WTC11 (cell line): ENCODE data around the gene STK16. TPM values are rescaled to one million over a fixed set of nuclear protein-coding genes. Genes with fewer than 3 reads are reported as not detected.
A peak's percentile ranks its signal among the peaks of the same experiment; 100 is the strongest.

ENCODE experiments used
- ATAC-seq: fragments of 200-7000 bp; cut with Tn5 transposase; 2 replicates; pipeline ENCODE4 v1.10.0; 2021; ENCODE audit warnings: mild to moderate bottlenecking, moderate library complexity
- CTCF ChIA-PET: fragments of 300-600 bp; sonication (Branson Sonifier 250); formaldehyde crosslinking; loops from one replicate; lab custom pipeline; 2021; ENCODE audit warnings: antibody characterized with exemption; lab: Charles Lee
- POLR2A ChIA-PET: fragments of 350-600 bp; sonication (Branson Sonifier 250); formaldehyde crosslinking; loops from one replicate; lab custom pipeline; 2021; ENCODE audit warnings: antibody characterized with exemption; lab: Charles Lee
- DNase-seq: peaks from one replicate; pipeline ENCODE4 v3.0.0; 2021; ENCODE audit warnings: low spot score
- H3K27ac Mint-ChIP-seq: 2 replicates; pipeline ENCODE4 v1.8.0; 2021; ENCODE audit warnings: mixed read lengths
- H3K27me3 Mint-ChIP-seq: 2 replicates; pipeline ENCODE4 v1.8.0; 2021; ENCODE audit warnings: low read depth, mild to moderate bottlenecking, moderate library complexity, mixed read lengths
- H3K36me3 Mint-ChIP-seq: 2 replicates; pipeline ENCODE4 v1.8.0; 2021; ENCODE audit warnings: mixed read lengths
- H3K4me1 Mint-ChIP-seq: 2 replicates; pipeline ENCODE4 v1.8.0; 2022; ENCODE audit warnings: mixed read lengths
- H3K4me3 Mint-ChIP-seq: 2 replicates; pipeline ENCODE4 v1.8.0; 2021; ENCODE audit warnings: mild to moderate bottlenecking, moderate library complexity, mixed read lengths
- H3K9me3 Mint-ChIP-seq: 2 replicates; pipeline ENCODE4 v1.8.0; 2021; ENCODE audit warnings: mixed read lengths
- CREB1 ChIP-seq: sonication (generic); formaldehyde crosslinking; IDR thresholded peaks from 2 replicates; pipeline ENCODE4 v1.8.0; 2023; ENCODE audit warnings: mild to moderate bottlenecking, missing genetic modification reagents
- EMX1 ChIP-seq: fragments of 250-450 bp; sonication (Bioruptor Pico); IDR thresholded peaks from 2 replicates; pipeline ENCODE4 v1.8.0; 2021; ENCODE audit warnings: mild to moderate bottlenecking
- FOXJ3 ChIP-seq: sonication (generic); formaldehyde crosslinking; IDR thresholded peaks from 2 replicates; pipeline ENCODE4 v1.9.0; 2021; ENCODE audit warnings: missing genetic modification reagents, mild to moderate bottlenecking, borderline replicate concordance
- FOXP1 ChIP-seq: sonication (generic); formaldehyde crosslinking; IDR thresholded peaks from 2 replicates; pipeline ENCODE4 v1.8.0; 2022; ENCODE audit warnings: missing genetic modification reagents, mild to moderate bottlenecking, moderate library complexity, borderline replicate concordance
- NFE2L1 ChIP-seq: sonication (generic); formaldehyde crosslinking; IDR thresholded peaks from 2 replicates; pipeline ENCODE4 v1.8.1; 2023; ENCODE audit warnings: missing genetic modification reagents
- NR2C2 ChIP-seq: sonication (generic); formaldehyde crosslinking; IDR thresholded peaks from 2 replicates; pipeline ENCODE4 v1.8.0; 2022; ENCODE audit warnings: mild to moderate bottlenecking, missing genetic modification reagents
- SP1 ChIP-seq: sonication (generic); formaldehyde crosslinking; conservative IDR thresholded peaks from 2 replicates; pipeline ENCODE4 v1.8.1; 2022; ENCODE audit warnings: missing genetic modification reagents
- TCF7 ChIP-seq: sonication (generic); formaldehyde crosslinking; IDR thresholded peaks from 2 replicates; pipeline ENCODE4 v1.8.0; 2022; ENCODE audit warnings: mild to moderate bottlenecking, low read depth, missing genetic modification reagents, moderate library complexity
- ZNF121 ChIP-seq: sonication (generic); formaldehyde crosslinking; IDR thresholded peaks from 2 replicates; pipeline ENCODE4 v1.8.0; 2023; ENCODE audit warnings: missing genetic modification reagents
- ZNF423 ChIP-seq: fragments of 250-450 bp; sonication (Bioruptor Pico); IDR thresholded peaks from 2 replicates; pipeline ENCODE4 v2.1.2; 2022; ENCODE audit warnings: mild to moderate bottlenecking, moderate library complexity
- total RNA-seq: library from RNA; stranded (reverse); gene quantifications from 3 replicates; pipeline ENCODE4 v1.2.3, GENCODE V29; 2021
- TF ChIP-seq, protein P1 (sequence below): sonication (generic); formaldehyde crosslinking; IDR thresholded peaks from 2 replicates; pipeline ENCODE4 v1.8.0; 2022; ENCODE audit warnings: mild to moderate bottlenecking, missing genetic modification reagents
- TF ChIP-seq, protein P2 (sequence below): sonication (generic); formaldehyde crosslinking; conservative IDR thresholded peaks from 2 replicates; pipeline ENCODE4 v1.8.1; 2023; ENCODE audit warnings: mild to moderate bottlenecking, low read depth, missing genetic modification reagents, moderate library complexity
- TF ChIP-seq, protein P3 (sequence below): sonication (generic); formaldehyde crosslinking; IDR thresholded peaks from 2 replicates; pipeline ENCODE4 v1.8.0; 2023; ENCODE audit warnings: mild to moderate bottlenecking, missing genetic modification reagents
- TF ChIP-seq, protein P4 (sequence below): sonication (generic); formaldehyde crosslinking; IDR thresholded peaks from 2 replicates; pipeline ENCODE4 v1.8.1; 2022; ENCODE audit warnings: missing genetic modification reagents, borderline replicate concordance
- TF ChIP-seq, protein P5 (sequence below): sonication (generic); formaldehyde crosslinking; IDR thresholded peaks from 2 replicates; pipeline ENCODE4 v1.8.0; 2022; ENCODE audit warnings: mild to moderate bottlenecking, missing genetic modification reagents
- TF ChIP-seq, protein P6 (sequence below): sonication (generic); formaldehyde crosslinking; IDR thresholded peaks from 2 replicates; pipeline ENCODE4 v1.8.0; 2022; ENCODE audit warnings: mild to moderate bottlenecking, missing genetic modification reagents
- TF ChIP-seq, protein P7 (sequence below): sonication (generic); formaldehyde crosslinking; IDR thresholded peaks from 2 replicates; pipeline ENCODE4 v1.8.1; 2022; ENCODE audit warnings: mild to moderate bottlenecking, moderate library complexity, missing genetic modification reagents

The STK16 gene
- total RNA-seq, 1 experiment from 2014 or later, result 27.5 TPM

DNA sequence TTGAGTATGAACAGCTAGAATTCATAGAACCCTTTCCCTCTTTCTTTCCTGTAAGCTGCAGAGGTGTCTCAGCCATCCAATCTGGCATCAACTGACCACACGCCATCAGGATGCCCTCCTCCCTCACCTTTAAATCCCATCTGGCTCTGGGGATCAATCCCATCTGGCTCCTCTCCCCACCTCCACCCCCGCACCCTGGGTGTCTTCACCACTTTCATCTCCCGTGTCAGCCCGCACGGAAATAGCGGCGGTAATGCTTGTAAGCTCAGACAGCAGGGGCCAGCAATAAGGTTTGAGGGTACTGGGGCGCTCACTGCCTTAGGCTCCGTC, 7.3 kb downstream of the STK16 start:
- Mint-ChIP-seq H3K4me3 (peak overlapping the region; percentile 79), H3K9me3 (no peaks in the 10 kb centered on the region), H3K36me3 (peaks cover 19% of the 10 kb centered on the region; the same call in 1 of the 2 replicates), H3K4me1 (peaks cover 25% of the 10 kb centered on the region), H3K27ac (peak overlapping the region; percentile 41; the same call in 1 of the 2 replicates), H3K27me3 (peaks cover 57% of the 10 kb centered on the region)
- TF ChIP-seq, protein P1, sequence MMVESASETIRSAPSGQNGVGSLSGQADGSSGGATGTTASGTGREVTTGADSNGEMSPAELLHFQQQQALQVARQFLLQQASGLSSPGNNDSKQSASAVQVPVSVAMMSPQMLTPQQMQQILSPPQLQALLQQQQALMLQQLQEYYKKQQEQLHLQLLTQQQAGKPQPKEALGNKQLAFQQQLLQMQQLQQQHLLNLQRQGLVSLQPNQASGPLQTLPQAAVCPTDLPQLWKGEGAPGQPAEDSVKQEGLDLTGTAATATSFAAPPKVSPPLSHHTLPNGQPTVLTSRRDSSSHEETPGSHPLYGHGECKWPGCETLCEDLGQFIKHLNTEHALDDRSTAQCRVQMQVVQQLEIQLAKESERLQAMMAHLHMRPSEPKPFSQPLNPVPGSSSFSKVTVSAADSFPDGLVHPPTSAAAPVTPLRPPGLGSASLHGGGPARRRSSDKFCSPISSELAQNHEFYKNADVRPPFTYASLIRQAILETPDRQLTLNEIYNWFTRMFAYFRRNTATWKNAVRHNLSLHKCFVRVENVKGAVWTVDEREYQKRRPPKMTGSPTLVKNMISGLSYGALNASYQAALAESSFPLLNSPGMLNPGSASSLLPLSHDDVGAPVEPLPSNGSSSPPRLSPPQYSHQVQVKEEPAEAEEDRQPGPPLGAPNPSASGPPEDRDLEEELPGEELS (CRISPR knock-in tag), result no peak
- TF ChIP-seq ZNF423 (CRISPR knock-in tag) (no peak), ZNF121 (CRISPR knock-in tag) (no peak)
- ATAC-seq (no peak), DNase-seq (no peak)
- POLR2A ChIA-PET, result interaction anchor here (1.3 to 2.5 kb wide), 5 partner anchors 27 to 76 kb away, joined by 4 to 15 read pairs (median 9); partner anchors contain the start of genes ABCB6, CNPPD1, DNAJB2 and ZFAND2B
- CTCF ChIA-PET, result interaction anchor here (0.7 to 4.7 kb wide), 7 partner anchors 25 to 257 kb away, joined by 3 to 33 read pairs (median 6); partner anchors contain the start of gene ABCB6

DNA sequence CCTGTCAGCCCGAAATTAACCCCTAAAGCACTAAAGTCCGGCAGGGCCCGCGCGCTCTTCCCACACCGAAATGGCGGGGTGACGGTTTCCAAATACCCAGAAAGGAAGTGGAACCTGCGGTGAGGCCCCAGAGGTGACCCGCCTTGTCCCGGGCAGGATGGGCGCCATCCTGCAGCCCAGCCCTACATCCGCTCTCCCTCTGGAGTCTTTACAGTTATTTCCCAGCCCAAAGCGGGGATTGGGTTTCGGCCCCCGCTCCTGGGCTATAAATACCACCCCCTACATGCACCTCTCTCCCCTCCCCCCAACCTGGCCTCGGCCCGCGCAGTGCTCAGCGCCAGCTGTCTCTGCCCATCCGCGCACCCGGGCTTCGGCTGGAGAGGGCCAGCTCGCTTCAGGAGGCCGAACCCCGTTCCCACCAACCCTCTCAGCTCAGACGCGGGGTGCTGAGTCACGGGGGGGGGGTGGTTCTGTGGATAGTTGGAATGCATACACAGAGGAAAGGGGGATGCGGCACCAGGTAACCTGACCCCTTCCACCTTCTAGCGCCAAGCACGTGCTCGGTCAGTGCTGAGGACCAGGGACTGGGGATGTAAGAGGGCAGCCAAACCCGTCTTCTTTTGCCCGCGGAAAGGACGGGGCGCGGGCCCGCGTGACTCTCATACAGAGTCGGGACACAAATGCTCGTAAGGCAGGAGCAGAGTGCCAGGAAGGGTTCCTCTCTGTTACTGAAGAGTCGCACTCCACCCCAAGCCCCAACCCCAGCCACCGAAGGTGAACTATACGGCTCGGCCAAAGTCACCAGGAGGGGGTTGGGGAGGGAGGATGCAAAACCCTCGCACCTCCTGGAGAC, 7.8 kb downstream of the STK16 start, which contains the start of gene TUBA4B:
Gene TUBA4B, plus strand, starts transcription at position 344 of the 853 bp plus-strand sequence. Its CDS starts 165 bp downstream, at position 509.
- H3K9me3 Mint-ChIP-seq, result no peaks in the 10 kb centered on the region
- peak within 1 kb of the TSS; percentile 41; the same call in 1 of the 2 replicates for H3K27ac Mint-ChIP-seq
- ATAC-seq (peak; percentile 52), DNase-seq (peak; percentile 70)
- H3K27me3 Mint-ChIP-seq, result peaks cover 62% of the 10 kb centered on the region
- ChIA-PET POLR2A (interaction anchor here (0.6 to 2.5 kb wide), 9 partner anchors 16 to 77 kb away, joined by 3 to 15 read pairs (median 7); partner anchors contain the start of genes ABCB6, CNPPD1, DNAJB2 and ZFAND2B), CTCF (interaction anchor here (0.6 to 4.7 kb wide), 14 partner anchors 21 to 257 kb away, joined by 3 to 33 read pairs (median 4); partner anchors contain the start of genes ABCB6, DNAJB2 and DNPEP)
- H3K4me3 Mint-ChIP-seq, result peak within 1 kb of the TSS; percentile 79
- peaks cover 19% of the 10 kb centered on the region; the same call in 1 of the 2 replicates for H3K36me3 Mint-ChIP-seq
- peaks cover 25% of the 10 kb centered on the region for H3K4me1 Mint-ChIP-seq
- TF ChIP-seq, protein P2, sequence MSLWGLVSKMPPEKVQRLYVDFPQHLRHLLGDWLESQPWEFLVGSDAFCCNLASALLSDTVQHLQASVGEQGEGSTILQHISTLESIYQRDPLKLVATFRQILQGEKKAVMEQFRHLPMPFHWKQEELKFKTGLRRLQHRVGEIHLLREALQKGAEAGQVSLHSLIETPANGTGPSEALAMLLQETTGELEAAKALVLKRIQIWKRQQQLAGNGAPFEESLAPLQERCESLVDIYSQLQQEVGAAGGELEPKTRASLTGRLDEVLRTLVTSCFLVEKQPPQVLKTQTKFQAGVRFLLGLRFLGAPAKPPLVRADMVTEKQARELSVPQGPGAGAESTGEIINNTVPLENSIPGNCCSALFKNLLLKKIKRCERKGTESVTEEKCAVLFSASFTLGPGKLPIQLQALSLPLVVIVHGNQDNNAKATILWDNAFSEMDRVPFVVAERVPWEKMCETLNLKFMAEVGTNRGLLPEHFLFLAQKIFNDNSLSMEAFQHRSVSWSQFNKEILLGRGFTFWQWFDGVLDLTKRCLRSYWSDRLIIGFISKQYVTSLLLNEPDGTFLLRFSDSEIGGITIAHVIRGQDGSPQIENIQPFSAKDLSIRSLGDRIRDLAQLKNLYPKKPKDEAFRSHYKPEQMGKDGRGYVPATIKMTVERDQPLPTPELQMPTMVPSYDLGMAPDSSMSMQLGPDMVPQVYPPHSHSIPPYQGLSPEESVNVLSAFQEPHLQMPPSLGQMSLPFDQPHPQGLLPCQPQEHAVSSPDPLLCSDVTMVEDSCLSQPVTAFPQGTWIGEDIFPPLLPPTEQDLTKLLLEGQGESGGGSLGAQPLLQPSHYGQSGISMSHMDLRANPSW, result no peak
- no peak for TF ChIP-seq ZNF423 (CRISPR knock-in tag)
- no peak for TF ChIP-seq TCF7 (CRISPR knock-in tag)
- no peak for TF ChIP-seq NR2C2 (CRISPR knock-in tag)
- TF ChIP-seq FOXP1, result no peak
- TF ChIP-seq CREB1 (CRISPR knock-in tag), result no peak
- TF ChIP-seq EMX1 (CRISPR knock-in tag), result no peak
- TF ChIP-seq, protein P3, sequence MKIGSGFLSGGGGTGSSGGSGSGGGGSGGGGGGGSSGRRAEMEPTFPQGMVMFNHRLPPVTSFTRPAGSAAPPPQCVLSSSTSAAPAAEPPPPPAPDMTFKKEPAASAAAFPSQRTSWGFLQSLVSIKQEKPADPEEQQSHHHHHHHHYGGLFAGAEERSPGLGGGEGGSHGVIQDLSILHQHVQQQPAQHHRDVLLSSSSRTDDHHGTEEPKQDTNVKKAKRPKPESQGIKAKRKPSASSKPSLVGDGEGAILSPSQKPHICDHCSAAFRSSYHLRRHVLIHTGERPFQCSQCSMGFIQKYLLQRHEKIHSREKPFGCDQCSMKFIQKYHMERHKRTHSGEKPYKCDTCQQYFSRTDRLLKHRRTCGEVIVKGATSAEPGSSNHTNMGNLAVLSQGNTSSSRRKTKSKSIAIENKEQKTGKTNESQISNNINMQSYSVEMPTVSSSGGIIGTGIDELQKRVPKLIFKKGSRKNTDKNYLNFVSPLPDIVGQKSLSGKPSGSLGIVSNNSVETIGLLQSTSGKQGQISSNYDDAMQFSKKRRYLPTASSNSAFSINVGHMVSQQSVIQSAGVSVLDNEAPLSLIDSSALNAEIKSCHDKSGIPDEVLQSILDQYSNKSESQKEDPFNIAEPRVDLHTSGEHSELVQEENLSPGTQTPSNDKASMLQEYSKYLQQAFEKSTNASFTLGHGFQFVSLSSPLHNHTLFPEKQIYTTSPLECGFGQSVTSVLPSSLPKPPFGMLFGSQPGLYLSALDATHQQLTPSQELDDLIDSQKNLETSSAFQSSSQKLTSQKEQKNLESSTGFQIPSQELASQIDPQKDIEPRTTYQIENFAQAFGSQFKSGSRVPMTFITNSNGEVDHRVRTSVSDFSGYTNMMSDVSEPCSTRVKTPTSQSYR (CRISPR knock-in tag), result peak; percentile 78; the same call in 1 of the 2 replicates
- no peak for TF ChIP-seq ZNF121 (CRISPR knock-in tag)
- TF ChIP-seq, protein P4, sequence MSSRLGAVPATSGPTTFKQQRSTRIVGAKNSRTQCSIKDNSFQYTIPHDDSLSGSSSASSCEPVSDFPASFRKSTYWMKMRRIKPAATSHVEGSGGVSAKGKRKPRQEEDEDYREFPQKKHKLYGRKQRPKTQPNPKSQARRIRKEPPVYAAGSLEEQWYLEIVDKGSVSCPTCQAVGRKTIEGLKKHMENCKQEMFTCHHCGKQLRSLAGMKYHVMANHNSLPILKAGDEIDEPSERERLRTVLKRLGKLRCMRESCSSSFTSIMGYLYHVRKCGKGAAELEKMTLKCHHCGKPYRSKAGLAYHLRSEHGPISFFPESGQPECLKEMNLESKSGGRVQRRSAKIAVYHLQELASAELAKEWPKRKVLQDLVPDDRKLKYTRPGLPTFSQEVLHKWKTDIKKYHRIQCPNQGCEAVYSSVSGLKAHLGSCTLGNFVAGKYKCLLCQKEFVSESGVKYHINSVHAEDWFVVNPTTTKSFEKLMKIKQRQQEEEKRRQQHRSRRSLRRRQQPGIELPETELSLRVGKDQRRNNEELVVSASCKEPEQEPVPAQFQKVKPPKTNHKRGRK (CRISPR knock-in tag), result no peak
- 0 out of 2 replicates have a peak, but pooled peaks have one; percentile 41 for TF ChIP-seq SP1
- TF ChIP-seq, protein P5, sequence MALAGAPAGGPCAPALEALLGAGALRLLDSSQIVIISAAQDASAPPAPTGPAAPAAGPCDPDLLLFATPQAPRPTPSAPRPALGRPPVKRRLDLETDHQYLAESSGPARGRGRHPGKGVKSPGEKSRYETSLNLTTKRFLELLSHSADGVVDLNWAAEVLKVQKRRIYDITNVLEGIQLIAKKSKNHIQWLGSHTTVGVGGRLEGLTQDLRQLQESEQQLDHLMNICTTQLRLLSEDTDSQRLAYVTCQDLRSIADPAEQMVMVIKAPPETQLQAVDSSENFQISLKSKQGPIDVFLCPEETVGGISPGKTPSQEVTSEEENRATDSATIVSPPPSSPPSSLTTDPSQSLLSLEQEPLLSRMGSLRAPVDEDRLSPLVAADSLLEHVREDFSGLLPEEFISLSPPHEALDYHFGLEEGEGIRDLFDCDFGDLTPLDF (CRISPR knock-in tag), result 0 out of 2 replicates have a peak, but pooled peaks have one; percentile 74
- TF ChIP-seq, protein P6, sequence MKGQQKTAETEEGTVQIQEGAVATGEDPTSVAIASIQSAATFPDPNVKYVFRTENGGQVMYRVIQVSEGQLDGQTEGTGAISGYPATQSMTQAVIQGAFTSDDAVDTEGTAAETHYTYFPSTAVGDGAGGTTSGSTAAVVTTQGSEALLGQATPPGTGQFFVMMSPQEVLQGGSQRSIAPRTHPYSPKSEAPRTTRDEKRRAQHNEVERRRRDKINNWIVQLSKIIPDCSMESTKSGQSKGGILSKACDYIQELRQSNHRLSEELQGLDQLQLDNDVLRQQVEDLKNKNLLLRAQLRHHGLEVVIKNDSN, result peak; percentile 64
- TF ChIP-seq, protein P7, sequence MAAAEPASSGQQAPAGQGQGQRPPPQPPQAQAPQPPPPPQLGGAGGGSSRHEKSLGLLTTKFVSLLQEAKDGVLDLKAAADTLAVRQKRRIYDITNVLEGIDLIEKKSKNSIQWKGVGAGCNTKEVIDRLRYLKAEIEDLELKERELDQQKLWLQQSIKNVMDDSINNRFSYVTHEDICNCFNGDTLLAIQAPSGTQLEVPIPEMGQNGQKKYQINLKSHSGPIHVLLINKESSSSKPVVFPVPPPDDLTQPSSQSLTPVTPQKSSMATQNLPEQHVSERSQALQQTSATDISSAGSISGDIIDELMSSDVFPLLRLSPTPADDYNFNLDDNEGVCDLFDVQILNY, result peak; percentile 79
- TF ChIP-seq NFE2L1 (CRISPR knock-in tag), result peak; percentile 79
- TF ChIP-seq FOXJ3 (CRISPR knock-in tag), result no peak
